ENCODE results near the gene COPB1.

GRCh38 chr11:14424096-14424495, 75.5 kb downstream of the COPB1 start:
- no peak for TF ChIP-seq POLR2A (IDR thresholded peaks at IDR 0.05; ENCODE audit: low read length)
- TF ChIP-seq GATA1 (IDR thresholded peaks at IDR 0.05; ENCODE audit: low read depth, low read length), result no peak

Measured in erythroblast (primary cell).